HL-60/S4 treated with phorbol 12-myristate 13-acetate at 8.2 ng/mL for 4 days and 3 days (cell line): Measurements from ENCODE around the gene APOBEC3A.

Experiments used
- in situ Hi-C: fragments of 300-500 bp; cut with MboI; formaldehyde crosslinking; loops from 2 replicates; pipeline ENCODE4 v1.15.0; 2022; ENCODE audit warnings: low sequenced_read_pairs

Gene APOBEC3A

DNA sequence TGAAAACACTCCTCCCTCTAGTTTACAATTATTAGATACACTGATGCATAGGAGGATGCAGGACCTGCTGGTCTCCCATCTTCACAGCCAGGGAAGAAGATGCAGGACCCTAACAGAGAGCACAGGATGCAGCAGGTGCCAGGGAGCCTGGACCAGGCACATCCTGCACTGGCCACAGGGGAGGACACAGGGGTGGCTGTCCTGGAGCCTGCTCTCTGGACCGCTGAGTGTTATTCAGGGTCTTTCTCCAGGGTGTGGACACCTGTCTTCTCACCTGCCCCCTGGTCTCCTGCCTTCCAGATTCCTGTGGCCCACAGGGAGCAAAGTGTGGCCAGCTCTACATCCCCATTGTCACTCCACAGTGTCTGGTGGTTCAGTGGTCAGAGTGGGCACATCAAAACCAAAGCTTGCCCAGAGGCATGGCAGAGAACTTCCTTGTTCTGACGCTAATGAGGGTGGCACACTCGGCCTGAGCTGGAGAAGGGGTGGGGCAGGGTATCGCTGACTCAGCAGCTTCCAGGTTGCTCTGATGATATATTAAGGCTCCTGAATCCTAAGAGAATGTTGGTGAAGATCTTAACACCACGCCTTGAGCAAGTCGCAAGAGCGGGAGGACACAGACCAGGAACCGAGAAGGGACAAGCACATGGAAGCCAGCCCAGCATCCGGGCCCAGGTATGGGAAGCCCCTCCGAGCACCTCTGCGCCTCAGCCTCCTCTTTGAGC is at the start of gene APOBEC3A:
TSS of gene APOBEC3A (plus strand) at position 564 of the 725 bp plus-strand sequence. CDS start at position 647, 83 bp downstream.
- in situ Hi-C loops: no loop called here

DNA sequence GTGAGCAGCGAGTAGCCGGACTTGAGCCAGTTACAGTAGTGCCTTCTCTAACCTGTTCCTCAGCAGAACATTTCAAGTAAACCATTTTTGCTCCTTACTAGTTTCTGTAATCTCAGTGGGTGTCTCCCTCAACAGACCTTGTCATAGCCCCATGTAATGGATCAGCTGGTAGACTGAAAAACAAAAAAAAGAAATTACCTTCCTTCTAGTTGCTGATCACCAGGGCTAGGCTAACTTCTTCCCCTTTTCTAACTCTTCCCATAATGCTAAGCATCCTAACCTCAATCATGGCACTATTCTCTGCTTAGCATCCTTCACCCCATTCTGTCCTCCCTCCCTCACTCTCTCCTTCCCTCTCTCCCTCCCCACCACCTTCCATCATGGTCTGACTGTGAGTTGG is 49.6 kb upstream of the APOBEC3A start:
- in situ Hi-C loops: no loop called here

DNA sequence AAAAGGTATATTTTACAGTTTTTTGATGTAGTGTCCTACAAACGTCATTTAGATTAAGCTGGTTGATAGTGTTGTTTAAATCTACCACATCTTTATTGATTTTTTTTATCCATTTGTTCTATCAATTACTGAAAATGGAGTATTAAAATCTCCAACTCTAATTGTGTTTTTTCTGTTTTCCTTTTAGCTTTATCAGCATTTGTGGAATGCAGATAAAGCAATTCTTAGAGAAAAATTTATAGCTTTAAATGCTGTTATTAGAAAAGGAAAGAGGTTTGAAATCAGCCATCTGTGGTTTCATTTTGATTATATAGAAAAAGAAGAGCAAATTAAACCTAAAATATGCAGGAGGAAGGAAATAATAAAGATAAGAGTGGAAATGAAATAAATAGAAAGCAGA is 46.0 kb upstream of the APOBEC3A start:
- in situ Hi-C loops: no loop called here

DNA sequence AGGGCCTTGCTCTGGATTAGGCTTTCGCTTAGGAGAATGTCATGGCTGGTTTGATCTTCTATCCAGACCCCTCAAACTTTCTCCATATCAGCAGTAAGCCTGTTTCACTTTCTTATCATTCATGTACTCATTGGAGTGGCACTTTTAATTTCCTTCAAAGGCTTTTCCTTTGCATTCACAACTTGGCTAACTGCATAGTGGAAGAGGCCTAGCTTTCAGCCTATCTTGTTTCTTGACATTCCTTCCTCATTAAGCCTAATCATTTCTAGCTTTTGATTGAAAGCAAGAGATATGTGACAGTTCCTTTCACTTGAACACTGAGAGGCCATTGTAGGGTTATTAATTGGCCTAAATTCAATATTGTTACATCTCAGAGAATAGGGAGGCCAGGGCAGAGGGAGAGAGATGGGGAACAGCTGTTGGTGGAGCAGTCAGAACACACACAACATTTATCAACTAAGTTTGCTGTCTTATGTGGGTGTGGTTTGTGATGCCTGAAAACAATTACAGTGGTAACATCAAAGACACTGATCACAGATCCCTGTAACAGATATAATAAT is 37.7 kb upstream of the APOBEC3A start:
- in situ Hi-C loops: no loop called here

DNA sequence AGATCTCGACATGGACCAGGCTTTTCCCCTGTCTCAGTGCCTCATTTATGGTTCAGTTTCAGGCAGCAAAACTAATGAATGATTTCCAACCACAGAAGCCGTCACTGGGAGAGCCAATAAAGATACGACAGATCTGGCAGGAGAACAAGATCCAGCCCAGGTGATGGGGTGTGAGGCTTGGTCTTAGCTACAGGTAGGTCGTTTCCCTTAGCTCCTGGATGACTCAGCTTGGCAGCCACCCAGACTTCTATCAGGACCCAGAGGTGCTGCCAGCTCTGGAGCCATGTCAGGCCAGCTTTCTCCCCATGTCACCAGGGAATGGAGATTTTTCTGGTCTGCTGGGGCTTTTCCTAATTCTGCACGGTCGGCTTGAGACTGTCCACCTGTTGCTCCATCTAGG is 36.3 kb upstream of the APOBEC3A start:
- in situ Hi-C loops: no loop called here

DNA sequence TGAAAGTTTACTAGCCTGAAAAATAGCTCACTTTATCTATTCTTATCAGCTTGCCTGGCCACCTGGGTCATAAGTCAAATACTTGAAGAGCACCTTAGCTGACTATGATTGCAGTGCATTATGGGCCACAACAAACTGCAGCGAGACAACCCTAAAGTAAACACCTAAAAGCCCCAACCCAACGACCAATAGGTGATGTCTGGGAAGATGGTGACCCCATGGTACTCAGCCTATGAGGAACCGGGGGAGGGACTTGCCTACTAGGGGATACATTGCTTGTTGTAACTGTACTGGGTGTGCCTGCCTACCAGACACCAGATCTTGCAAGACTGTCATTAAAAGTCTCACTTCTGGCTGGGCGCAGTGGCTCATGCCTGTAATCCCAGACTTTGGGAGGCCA is 35.6 kb upstream of the APOBEC3A start:
- in situ Hi-C loops: no loop called here

DNA sequence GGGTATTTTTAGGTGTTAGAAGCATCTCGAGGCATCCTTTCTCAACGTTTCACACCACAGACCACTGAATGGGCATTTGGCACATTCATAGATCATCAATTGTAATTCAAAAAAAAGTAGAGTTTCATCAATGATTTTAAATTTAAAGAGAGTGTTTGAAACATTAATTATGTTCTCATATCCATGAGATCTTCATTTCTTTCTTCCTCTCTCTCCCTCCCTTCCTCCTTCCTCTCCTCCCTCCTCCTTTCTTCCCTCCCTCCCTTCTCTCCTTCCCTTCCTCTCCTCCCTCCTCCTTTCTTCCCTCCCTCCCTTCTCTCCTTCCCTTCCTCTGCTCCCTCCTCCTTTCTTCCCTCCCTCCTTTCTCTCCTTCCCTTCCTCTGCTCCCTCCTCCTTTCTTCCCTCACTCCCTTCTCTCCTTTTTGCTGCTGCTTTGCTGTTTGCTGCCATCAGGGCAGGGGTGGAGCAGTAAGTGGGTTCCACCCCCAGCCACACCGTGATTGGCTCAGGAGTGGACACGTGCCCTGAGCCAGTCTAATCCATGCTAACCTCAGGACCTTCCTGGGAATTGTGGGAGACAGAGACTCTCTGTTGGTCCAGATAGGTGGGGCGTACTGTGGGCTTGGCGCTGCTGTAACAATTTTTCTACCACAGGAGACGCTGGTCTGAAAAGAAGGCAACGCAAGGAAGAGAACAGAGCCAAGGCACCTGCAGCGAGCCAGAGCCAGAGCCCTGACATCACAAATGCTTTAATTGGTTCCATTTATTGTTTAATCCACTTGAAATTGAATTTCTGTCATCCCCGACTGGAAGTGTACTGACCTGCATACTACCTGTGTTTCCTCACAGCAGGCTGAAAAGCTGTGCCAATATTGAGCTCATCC is 33.7 kb upstream of the APOBEC3A start:
- in situ Hi-C loops: no loop called here

DNA sequence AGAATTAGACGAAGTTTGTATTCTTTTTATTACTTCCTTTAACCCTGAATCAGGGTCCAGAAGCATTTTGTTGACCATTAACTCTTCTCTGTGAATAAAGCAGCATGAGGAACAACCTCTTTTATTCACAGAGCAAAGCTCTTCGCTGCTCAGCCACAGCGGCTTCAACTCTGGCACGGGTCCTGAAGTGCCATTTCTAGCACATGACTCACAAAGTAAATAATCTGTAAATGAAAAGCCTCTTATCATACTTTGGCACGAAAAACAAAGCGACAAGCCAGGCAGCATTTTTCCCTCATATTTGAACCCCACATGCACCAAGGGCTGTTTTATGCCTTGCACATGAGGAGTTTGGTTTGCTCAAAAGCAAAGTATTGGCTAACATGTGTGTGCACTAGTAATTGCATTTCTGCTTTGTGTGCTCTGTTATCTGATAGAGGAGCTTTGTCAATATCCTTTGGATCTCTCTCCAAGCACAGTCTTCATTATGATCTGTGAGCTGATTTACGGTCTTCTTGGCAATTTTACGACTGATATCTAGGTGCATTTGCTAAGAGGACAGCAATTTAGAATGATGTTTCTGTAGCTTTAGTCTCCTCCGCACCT is 33.0 kb upstream of the APOBEC3A start:
- in situ Hi-C loops: no loop called here

DNA sequence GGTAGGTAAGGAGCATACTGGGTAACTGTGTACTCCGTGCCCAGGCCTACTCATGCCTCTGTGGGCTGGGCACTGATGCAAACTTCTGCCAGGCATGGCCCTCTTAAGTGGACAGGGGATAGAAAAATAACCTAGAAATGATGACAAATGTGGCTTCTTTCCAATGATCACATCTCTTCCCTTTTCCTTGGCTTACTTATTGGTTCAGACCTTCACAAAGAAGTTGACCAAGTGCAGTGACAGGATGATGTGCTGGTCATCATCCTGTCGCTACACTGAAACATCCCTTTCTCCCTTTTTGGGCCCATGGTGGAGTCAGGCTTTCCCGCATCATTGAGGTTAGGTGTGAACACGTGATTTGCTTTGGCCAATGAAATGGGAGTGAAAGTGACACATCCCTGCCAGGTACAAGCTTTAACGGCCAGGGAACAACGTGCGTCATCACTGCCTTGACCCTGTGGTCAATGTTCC is 31.8 kb upstream of the APOBEC3A start:
- in situ Hi-C loops: no loop called here

DNA sequence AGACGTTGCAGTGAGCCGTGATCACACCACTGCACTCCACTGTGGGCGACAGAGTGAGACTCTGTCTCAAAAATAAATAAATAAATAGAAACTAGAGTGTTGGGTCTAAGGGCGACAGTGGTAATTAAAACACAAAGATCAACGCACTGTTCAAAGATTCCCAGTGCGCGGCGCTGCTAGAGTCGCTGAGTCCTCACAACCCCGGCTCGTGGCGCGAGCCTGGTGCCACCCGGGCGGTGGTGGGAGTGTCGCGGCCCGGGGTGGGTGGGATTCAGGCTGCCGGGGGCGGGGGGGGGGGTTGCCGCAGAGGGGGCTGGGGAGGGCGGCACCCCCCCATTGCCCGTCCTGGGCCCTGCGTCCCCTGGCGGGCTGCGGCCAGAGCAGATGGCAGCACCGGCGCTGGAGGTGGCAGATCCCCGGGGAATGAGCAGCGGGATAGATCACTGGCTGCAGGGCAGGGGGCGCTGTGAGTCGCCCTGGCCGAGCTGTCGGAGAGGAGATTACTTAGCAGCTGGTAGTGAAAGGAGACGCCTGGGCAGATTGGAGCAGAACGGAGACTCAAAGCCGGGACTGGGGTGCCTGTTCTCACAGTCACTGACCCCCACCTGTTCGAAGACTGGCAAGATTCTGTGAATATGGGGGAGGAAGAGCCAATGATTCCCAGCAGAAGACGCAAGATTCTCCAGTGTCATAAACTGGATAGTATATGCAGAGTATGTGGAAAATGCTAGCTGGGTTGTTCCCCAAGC is 30.2 kb upstream of the APOBEC3A start:
- in situ Hi-C loops: no loop called here

DNA sequence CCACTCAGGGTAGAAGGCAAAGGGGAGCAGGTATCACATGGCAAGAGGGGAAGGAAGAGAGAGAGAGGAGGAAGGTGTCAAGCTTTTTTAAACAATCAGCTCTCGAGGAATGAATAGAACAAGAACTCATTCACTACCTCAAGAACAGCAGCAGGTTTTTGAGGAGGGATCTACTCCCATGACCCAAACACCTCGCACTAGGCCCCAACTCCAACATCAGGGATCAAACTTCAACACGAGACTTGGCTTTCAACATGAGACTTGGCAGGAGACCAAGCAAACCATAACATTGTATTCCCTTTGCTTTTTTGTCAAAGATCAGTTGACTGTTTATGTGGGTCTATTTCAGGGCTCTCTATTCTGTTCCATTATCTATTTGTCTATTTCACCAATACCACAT is 26.9 kb upstream of the APOBEC3A start:
- in situ Hi-C loops: no loop called here

DNA sequence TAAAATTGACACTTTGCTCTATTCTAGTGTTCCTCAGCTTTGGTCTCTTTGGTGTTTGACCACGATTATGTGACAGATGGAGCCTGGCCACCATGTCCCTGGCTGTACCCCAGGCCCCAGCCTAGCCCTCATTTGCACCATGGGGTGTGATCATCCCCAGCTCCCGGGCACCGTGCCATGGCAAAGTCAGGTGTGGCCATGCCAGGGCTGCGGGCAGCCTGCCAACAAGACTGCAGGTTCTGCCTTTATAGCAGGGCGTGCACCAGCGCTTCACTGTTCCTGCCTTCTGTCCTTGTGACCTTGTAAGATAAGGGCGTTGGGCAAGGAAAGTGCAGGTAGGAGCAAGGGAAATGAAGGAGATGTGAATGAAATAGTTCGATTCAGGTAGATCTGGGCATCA is 22.4 kb upstream of the APOBEC3A start:
- in situ Hi-C loops: no loop called here

DNA sequence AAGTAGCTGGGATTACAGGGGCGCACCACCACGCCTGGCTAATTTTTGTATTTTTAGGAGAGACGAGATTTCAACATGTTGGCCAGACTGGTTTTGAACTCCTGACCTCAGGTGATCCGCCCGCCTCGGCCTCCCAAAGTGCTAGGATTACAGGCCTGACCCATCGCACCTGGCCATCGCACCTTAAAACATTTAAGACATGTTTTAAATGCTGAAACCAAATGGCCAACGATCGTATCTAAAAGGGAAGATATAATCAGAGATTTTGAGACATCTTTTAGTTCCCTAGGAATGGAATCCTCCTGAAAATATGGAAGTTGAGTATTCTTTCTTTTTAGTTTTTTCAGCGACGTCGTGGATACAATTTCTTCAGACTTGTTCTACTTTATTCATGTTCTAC is 21.8 kb upstream of the APOBEC3A start:
- in situ Hi-C loops: no loop called here

DNA sequence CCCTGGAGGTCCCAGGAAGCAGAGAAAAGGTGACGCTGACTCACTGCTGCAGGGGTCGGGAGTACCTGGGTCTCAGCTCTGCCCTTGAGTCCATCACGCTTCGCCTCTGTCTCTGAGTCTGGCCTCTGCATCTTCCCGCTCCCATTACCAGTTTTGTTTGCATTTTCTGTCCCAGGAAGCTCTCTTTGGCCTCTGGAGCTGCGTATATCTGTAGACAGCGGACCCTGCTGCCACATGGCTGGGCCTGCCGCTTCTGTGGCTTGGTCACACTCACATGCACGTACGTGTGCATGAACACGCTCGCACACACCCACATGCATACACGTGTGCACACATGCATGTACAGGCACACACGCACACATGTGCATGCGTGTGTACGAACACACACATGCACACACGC is 20.8 kb upstream of the APOBEC3A start:
- in situ Hi-C loops: no loop called here

DNA sequence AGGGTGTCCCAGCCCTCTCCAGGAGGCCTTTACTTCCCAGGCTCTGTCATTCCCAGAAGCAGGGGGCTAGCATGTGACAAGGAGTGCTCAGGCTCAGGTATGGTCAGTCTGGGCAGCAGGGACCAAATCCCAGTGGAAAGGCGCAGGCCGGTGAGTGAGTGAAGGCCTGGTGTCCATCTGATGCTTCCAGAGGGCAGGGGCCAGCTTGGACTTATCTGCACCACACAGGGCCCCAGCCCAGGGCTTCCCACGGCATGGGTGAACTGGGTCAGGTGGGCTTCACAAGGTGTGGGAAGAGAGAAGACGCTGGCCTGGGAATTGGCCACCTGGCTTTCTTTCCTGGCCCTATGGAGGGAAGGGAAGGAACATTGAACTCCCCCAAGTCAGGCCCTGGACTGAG is 20.4 kb upstream of the APOBEC3A start:
- in situ Hi-C loops: no loop called here

DNA sequence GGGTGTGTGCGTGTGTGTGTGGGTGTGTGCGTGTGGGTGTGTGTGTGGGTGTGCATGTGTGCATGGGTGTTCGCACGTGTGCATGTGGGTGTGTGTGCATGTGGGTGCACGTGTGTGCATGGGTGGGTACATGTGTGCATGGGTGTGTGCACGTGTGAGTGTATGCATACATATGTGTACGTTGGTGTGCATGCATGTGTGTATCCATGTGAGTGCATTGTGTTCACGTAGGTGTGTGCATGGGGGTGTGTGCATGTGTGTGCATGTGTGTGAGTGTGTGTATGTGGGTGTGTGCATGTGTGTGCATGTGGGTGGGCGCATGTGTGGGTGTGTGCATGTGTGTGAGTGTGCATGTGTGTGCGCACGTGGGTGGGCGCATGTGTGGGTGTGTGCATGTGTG is 19.9 kb upstream of the APOBEC3A start:
- in situ Hi-C loops: no loop called here

DNA sequence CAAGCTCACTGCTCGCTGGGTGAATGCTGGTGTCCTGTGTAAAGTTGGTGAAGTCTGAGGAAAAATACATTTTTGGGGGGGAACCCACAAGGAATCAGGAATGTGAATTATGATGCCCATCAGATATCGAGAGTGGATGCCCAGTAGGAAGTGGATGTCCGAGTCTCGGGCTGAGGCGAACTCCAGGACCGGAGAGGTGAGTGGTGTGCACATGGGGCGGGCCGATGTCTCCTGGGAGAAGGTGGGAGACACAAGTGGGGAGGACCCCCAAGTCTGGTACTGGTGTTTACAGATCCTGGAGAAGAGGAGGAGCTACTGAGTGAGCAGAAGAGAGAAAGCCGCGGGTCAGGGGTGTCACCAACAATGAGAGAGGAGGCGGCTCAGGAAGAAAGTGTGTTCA is 19.2 kb upstream of the APOBEC3A start:
- in situ Hi-C loops: no loop called here

DNA sequence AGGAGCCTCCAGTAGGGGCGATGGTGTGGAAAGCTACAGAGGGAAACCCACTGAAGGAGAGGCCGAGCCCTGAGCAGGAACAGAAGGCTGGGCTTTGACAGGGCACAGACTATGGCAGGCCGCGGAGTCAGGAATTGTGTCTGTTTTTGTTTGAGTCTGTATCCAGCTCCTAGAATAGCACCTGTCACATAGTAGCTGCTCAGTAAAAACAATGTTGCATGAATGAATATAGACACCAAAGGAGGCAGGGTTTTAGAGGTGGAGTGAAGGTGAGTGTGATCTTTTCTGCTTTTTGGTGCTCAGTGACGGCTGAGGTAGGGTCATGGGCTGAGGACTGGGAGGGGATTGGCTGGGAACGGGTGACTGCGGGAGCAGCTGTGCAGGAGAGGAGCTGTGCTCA is 18.5 kb upstream of the APOBEC3A start:
- in situ Hi-C loops: no loop called here

DNA sequence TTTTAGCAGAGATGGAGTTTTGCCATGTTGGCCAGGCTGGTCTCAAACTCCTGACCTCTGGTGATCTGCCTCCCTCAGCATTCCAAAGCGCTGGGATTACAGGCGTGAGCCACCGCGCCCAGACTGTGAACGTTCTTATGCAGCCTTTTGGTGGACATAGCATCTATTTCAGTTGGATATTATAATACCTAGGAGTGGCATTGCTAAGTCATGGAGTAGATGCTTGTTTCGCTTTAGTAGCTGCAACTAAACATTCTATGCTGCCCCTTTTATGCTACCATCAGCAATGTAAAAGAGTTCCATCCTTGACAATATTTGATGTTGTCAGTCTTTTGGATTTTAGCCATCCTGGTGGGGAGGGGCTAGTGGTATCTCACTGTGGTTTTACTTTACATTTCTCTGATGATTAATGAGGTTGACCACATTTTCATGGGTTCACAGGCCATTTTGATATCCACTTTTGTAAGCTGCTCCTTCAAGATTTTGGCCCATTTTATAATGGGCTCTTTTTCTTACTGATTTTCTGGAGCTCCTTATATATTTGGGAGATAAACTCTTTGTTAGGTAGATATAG is 16.5 kb upstream of the APOBEC3A start:
- in situ Hi-C loops: no loop called here

DNA sequence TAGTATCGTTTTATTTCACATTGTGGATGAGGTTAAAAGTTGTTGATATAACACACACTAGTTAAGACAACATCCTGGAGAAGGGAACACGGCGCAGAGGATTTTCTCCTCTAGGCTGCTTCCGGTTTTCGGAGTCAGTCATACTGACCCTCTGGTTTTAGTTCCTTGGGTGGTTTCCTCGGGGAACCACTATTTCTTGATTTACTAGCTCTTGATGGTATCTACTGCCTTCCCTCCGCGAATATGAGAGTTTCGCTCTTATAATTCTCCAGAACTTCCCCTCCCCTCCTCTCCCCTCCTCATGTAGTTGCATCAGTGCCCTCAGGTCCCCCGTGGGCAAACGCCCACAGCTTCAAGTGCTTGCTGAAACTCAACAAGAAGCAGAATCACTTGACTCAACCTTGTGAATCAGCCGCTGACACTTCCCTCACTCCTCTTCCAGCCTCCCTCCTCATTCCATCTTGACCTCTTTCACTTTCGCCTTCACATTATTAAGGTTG is 15.9 kb upstream of the APOBEC3A start:
- in situ Hi-C loops: no loop called here
